ENCODE measurements around the gene EMC10. TPM values are rescaled to one million over a fixed set of nuclear protein-coding genes. Genes with fewer than 3 reads are reported as not detected.

EMC10 gene
- total RNA-seq, 1 donor from 2014 or later, result 137 TPM

DNA sequence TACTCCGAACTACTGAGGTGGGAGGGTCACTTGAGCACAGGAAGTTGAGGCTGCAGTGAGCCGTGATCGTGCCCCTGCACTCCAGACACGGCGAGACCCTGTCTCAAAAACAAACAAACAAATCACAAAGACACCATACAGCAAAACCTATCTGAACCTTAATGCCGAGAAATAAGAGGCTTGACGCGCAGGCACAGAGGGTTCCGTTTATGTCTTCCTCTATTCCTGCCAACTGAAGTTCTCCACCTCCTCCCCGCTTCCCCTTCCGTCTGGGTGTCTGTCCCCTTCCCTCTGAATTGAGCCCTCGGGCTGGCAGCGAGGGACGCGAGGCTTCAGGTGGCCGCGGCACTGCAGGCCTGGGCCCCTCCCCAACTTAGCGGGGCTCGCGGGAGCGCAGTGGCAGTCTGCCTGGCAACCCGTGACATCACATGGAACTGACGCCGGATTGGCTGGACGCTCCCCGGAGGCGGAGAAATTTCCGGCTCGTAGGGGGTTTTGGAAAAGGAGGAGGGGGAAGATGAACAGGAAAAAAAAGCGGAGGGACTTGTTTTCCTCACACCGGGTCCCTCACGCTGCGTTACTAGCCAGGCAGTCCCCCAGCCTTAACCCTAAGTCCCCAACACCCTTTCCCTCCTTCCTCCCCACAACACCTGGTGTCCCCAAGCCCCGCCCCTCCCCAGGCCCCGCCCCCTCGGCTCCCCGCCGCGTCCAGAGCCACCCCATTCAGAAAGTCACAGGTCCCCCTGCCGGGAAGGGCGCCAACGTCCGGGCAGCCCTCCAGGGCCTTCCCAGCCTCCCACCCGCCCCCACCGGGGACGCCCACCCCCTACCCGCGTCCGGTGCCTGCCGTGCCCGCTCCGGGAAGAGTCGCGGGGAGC lies 44.7 kb upstream of the EMC10 start:
- Mint-ChIP-seq H3K4me3 (peak overlapping the region; percentile 93), H3K4me1 (ENCODE audit: unreplicated experiment) (peaks cover 24% of the 10 kb centered on the region), H3K9me3 (no peaks in the 10 kb centered on the region), H3K36me3 (no peaks in the 10 kb centered on the region), H3K27ac (peak overlapping the region; percentile 88), H3K27me3 (peaks cover 37% of the 10 kb centered on the region)
- DNase-seq (ENCODE audit: extremely low spot score, unreplicated experiment), result peak; percentile 95
- TF ChIP-seq, protein P1, sequence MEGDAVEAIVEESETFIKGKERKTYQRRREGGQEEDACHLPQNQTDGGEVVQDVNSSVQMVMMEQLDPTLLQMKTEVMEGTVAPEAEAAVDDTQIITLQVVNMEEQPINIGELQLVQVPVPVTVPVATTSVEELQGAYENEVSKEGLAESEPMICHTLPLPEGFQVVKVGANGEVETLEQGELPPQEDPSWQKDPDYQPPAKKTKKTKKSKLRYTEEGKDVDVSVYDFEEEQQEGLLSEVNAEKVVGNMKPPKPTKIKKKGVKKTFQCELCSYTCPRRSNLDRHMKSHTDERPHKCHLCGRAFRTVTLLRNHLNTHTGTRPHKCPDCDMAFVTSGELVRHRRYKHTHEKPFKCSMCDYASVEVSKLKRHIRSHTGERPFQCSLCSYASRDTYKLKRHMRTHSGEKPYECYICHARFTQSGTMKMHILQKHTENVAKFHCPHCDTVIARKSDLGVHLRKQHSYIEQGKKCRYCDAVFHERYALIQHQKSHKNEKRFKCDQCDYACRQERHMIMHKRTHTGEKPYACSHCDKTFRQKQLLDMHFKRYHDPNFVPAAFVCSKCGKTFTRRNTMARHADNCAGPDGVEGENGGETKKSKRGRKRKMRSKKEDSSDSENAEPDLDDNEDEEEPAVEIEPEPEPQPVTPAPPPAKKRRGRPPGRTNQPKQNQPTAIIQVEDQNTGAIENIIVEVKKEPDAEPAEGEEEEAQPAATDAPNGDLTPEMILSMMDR (conservative IDR thresholded peaks at IDR 0.05), result no peak

DNA sequence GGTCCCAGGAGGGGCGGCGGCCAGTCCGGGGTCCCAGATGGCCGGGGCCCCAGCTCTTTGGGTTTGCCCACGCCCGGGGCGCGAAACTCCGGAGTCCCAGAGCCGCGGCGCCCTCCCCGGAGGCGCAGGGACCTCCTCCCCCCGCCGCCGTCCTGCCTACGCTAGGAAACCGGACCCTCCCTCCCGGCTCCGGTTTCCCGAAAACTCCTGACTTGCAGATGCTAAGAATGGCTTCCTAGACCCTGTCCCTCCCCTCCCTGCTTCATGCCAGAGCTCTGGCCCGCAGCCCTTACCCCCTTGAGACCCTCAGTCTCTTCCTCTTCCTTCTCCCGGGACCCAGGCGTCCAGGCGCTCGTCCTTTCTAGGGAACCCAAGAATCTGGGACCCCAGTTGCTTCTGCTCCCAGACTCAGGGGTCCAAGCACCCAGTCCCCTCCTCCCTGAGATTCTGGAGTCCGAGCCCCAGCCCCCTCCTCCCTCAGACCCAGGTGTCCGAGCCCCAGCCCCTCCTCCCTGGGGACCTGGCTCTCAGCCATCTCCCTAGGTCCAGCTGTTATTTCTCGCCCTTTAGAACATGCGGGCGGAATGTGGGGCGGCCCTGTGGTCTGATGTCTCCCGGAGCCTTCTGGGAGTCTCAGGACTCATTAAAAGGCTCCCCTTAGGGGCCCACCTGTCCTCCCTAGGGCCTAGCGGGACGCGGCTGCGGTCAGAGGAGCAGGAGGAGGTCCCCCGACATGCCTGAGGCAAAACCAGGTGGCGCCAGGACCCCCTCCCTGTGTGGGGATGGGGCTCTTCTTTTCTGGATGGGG lies 43.9 kb upstream of the EMC10 start, which contains the start of gene MYBPC2:
TSS of gene MYBPC2 (plus strand) at position 672 of the 808 bp plus-strand sequence. CDS start at position 734, 62 bp downstream.
- TF ChIP-seq, protein P1 (conservative IDR thresholded peaks at IDR 0.05), result no peak
- H3K27me3 Mint-ChIP-seq, result peaks cover 45% of the 10 kb centered on the region
- no peak for DNase-seq (ENCODE audit: extremely low spot score, unreplicated experiment)

DNA sequence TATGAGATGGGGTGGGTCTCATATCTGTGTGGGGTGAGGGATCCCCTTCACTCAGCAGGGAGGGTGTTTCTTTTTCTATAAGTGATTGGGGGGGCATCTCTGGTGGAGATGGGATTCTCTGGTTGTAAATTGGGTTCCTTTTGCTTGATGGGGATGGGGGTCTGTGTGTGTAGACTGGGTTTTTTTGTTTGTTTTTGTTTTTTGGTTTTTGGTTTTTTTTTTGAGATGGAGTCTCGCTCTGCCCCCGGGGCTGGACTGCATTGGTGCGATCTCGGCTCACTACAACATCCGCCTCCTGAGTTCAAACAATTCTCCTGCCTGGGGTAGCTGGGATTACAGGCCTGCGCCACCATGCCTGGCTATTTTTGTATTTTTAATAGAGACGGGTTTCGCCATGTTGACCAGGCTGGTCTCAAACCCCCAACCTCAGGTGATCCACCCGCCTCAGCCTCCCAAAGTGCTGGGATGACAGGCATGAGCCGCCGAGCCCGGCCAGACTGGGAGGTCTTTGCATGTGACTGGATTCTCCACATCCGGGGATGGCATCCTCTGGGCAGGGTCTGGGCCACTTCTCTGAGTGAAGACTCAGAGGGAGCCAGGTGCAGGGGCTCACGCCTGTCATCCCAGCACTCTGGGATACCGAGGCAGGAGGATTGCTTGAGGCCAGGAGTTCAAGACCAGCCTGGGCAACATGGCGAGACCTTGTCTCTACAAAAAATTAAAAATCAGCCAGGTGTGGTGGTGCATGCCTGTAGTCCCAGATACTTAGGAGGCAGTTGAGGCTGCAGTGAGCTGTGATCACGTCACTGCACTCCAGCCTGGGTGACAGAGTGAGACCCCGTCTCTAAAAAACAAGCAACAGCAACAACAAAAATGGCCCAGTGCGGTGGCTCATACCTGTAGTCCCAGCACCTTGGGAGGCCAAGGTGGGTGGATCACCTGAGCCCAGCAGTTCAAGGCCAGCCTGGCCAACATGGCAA lies 42.8 kb upstream of the EMC10 start:
- no peaks in the 10 kb centered on the region for H3K36me3 Mint-ChIP-seq
- H3K4me3 Mint-ChIP-seq, result peak overlapping the region; percentile 80
- DNase-seq (ENCODE audit: extremely low spot score, unreplicated experiment), result no peak
- TF ChIP-seq, protein P1 (conservative IDR thresholded peaks at IDR 0.05), result no peak
- peak overlapping the region; percentile 39 for H3K27ac Mint-ChIP-seq
- H3K27me3 Mint-ChIP-seq, result peaks cover 53% of the 10 kb centered on the region
- H3K4me1 Mint-ChIP-seq (ENCODE audit: unreplicated experiment), result peaks cover 24% of the 10 kb centered on the region
- H3K9me3 Mint-ChIP-seq, result no peaks in the 10 kb centered on the region

More for the DNA sequence above, 43.9 kb upstream of the EMC10 start, which contains the start of gene MYBPC2:
- Mint-ChIP-seq H3K4me3 (peak within 1 kb of the TSS; percentile 93), H3K4me1 (ENCODE audit: unreplicated experiment) (peaks cover 24% of the 10 kb centered on the region), H3K9me3 (no peaks in the 10 kb centered on the region), H3K36me3 (no peaks in the 10 kb centered on the region), H3K27ac (peak within 1 kb of the TSS; percentile 88)

- peak overlapping the region; percentile 73 for H3K4me3 Mint-ChIP-seq
- no peaks in the 10 kb centered on the region for H3K9me3 Mint-ChIP-seq
- H3K27me3 Mint-ChIP-seq, result peaks cover 52% of the 10 kb centered on the region
- H3K36me3 Mint-ChIP-seq, result no peaks in the 10 kb centered on the region
- no peak for DNase-seq (ENCODE audit: extremely low spot score, unreplicated experiment)
- H3K4me1 Mint-ChIP-seq (ENCODE audit: unreplicated experiment), result peaks cover 20% of the 10 kb centered on the region
- H3K27ac Mint-ChIP-seq, result peak overlapping the region; percentile 62
- TF ChIP-seq, protein P1 (conservative IDR thresholded peaks at IDR 0.05), result no peak
These were observed 41.8 kb upstream of the EMC10 start for GRCh38 chr19:50434525-50434924.

GRCh38 chr19:50435221-50435620 lies 41.1 kb upstream of the EMC10 start:
- no peak for DNase-seq (ENCODE audit: extremely low spot score, unreplicated experiment)
- Mint-ChIP-seq H3K9me3 (no peaks in the 10 kb centered on the region), H3K4me3 (no peak overlapping the region), H3K27ac (no peak overlapping the region), H3K27me3 (peaks cover 55% of the 10 kb centered on the region), H3K36me3 (no peaks in the 10 kb centered on the region), H3K4me1 (ENCODE audit: unreplicated experiment) (peaks cover 20% of the 10 kb centered on the region)
- TF ChIP-seq, protein P1 (conservative IDR thresholded peaks at IDR 0.05), result no peak

Data from type B pancreatic cell (in vitro differentiated cells).